ENCODE data around the gene COBLL1. TPM values are rescaled to one million over a fixed set of nuclear protein-coding genes. Genes with fewer than 3 reads are reported as not detected.

COBLL1 gene
- total RNA-seq, 1 experiment from 2014 or later, result 47.0 TPM

GRCh38 chr2:164662066-164662465 lies 179.6 kb downstream of the COBLL1 start:
- Mint-ChIP-seq H3K4me3 (ENCODE audit: unreplicated experiment) (no peak overlapping the region), H3K27me3 (ENCODE audit: insufficient read depth, unreplicated experiment) (no peaks in the 10 kb centered on the region), H3K9me3 (ENCODE audit: unreplicated experiment) (no peaks in the 10 kb centered on the region), H3K27ac (ENCODE audit: low read depth, unreplicated experiment) (no peak overlapping the region), H3K4me1 (ENCODE audit: insufficient read depth, unreplicated experiment) (no peaks in the 10 kb centered on the region), H3K36me3 (ENCODE audit: insufficient read depth, unreplicated experiment) (peaks cover 6% of the 10 kb centered on the region)
- TF ChIP-seq, protein P1, sequence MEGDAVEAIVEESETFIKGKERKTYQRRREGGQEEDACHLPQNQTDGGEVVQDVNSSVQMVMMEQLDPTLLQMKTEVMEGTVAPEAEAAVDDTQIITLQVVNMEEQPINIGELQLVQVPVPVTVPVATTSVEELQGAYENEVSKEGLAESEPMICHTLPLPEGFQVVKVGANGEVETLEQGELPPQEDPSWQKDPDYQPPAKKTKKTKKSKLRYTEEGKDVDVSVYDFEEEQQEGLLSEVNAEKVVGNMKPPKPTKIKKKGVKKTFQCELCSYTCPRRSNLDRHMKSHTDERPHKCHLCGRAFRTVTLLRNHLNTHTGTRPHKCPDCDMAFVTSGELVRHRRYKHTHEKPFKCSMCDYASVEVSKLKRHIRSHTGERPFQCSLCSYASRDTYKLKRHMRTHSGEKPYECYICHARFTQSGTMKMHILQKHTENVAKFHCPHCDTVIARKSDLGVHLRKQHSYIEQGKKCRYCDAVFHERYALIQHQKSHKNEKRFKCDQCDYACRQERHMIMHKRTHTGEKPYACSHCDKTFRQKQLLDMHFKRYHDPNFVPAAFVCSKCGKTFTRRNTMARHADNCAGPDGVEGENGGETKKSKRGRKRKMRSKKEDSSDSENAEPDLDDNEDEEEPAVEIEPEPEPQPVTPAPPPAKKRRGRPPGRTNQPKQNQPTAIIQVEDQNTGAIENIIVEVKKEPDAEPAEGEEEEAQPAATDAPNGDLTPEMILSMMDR (IDR thresholded peaks at IDR 0.05; ENCODE audit: unreplicated experiment), result no peak
- no TSS peak for BruUV-seq (replicated peaks)
- DNase-seq (ENCODE audit: unreplicated experiment), result no peak
- POLR2A ChIA-PET, result no interaction called here
- CTCF ChIA-PET, result no interaction called here
- intact Hi-C loops (cut with micrococcal nuclease), result no loop called here

GRCh38 chr2:164661349-164661748 lies 180.3 kb downstream of the COBLL1 start:
- Mint-ChIP-seq H3K4me1 (ENCODE audit: insufficient read depth, unreplicated experiment) (no peaks in the 10 kb centered on the region), H3K36me3 (ENCODE audit: insufficient read depth, unreplicated experiment) (peaks cover 6% of the 10 kb centered on the region), H3K9me3 (ENCODE audit: unreplicated experiment) (no peaks in the 10 kb centered on the region), H3K27ac (ENCODE audit: low read depth, unreplicated experiment) (no peak overlapping the region), H3K27me3 (ENCODE audit: insufficient read depth, unreplicated experiment) (no peaks in the 10 kb centered on the region), H3K4me3 (ENCODE audit: unreplicated experiment) (no peak overlapping the region)
- TF ChIP-seq, protein P1 (IDR thresholded peaks at IDR 0.05; ENCODE audit: unreplicated experiment), result no peak
- peak; percentile 54 for DNase-seq (ENCODE audit: unreplicated experiment)
- no TSS peak for BruUV-seq (replicated peaks)
- POLR2A ChIA-PET, result interaction anchor here (0.8 to 1.1 kb wide), 4 partner anchors 22 to 59 kb away, joined by 3 to 4 read pairs (median 4); no protein-coding TSS in a partner anchor
- intact Hi-C loops (cut with micrococcal nuclease), result no loop called here
- CTCF ChIA-PET, result no interaction called here

DNA sequence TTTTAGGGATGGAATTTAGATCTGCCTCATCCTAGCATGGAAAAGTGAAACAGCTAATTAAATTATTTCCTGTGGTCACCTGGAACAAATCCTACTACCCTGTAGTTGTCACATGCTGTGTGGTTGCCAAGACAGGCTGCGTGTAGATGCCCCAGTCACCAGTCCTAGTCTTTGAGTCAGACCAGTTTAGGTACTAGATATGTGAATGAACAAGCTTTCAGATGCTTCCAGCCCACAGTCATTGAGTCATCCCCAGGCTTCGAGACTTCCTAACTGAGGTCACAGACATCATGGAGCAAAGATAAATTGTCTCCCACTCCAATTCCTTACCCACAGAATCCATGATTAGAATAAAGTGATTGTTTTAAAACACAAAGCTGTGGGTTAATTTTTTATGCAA lies 184.5 kb downstream of the COBLL1 start:
- Mint-ChIP-seq H3K27me3 (ENCODE audit: insufficient read depth, unreplicated experiment) (no peaks in the 10 kb centered on the region), H3K4me3 (ENCODE audit: unreplicated experiment) (no peak overlapping the region), H3K9me3 (ENCODE audit: unreplicated experiment) (no peaks in the 10 kb centered on the region), H3K27ac (ENCODE audit: low read depth, unreplicated experiment) (peak overlapping the region; percentile 16), H3K4me1 (ENCODE audit: insufficient read depth, unreplicated experiment) (no peaks in the 10 kb centered on the region), H3K36me3 (ENCODE audit: insufficient read depth, unreplicated experiment) (no peaks in the 10 kb centered on the region)
- no TSS peak for BruUV-seq (replicated peaks)
- CTCF ChIA-PET, result interaction anchor here (0.6 to 1.7 kb wide), 4 partner anchors 35 to 927 kb away, joined by 3 to 4 read pairs (median 4); no protein-coding TSS in a partner anchor
- TF ChIP-seq, protein P1 (IDR thresholded peaks at IDR 0.05; ENCODE audit: unreplicated experiment), result no peak
- intact Hi-C loops (cut with micrococcal nuclease), result no loop called here
- peak; percentile 52 for DNase-seq (ENCODE audit: unreplicated experiment)
- POLR2A ChIA-PET, result interaction anchor here (0.6 to 0.8 kb wide), 2 partner anchors 16 to 38 kb away, joined by 3 read pairs; no protein-coding TSS in a partner anchor

GRCh38 chr2:164655750-164656149 lies 185.9 kb downstream of the COBLL1 start:
- H3K4me1 Mint-ChIP-seq (ENCODE audit: insufficient read depth, unreplicated experiment), result no peaks in the 10 kb centered on the region
- no peak overlapping the region for H3K27ac Mint-ChIP-seq (ENCODE audit: low read depth, unreplicated experiment)
- CTCF ChIA-PET, result interaction anchor here (0.6 to 1.7 kb wide), 3 partner anchors 11 to 362 kb away, joined by 3 to 4 read pairs (median 4); no protein-coding TSS in a partner anchor
- no peaks in the 10 kb centered on the region for H3K36me3 Mint-ChIP-seq (ENCODE audit: insufficient read depth, unreplicated experiment)
- no peaks in the 10 kb centered on the region for H3K27me3 Mint-ChIP-seq (ENCODE audit: insufficient read depth, unreplicated experiment)
- H3K9me3 Mint-ChIP-seq (ENCODE audit: unreplicated experiment), result peaks cover 6% of the 10 kb centered on the region
- H3K4me3 Mint-ChIP-seq (ENCODE audit: unreplicated experiment), result no peak overlapping the region
- TF ChIP-seq, protein P1 (IDR thresholded peaks at IDR 0.05; ENCODE audit: unreplicated experiment), result no peak
- no TSS peak for BruUV-seq (replicated peaks)
- DNase-seq (ENCODE audit: unreplicated experiment), result peak; percentile 38
- intact Hi-C loops (cut with micrococcal nuclease), result loop anchor here (1.0 kb wide), 1 partner anchor 95 kb away; no protein-coding TSS in a partner anchor
- POLR2A ChIA-PET, result interaction anchor here (1.0 kb wide), 1 partner anchor 10 kb away, joined by 4 read pairs; no protein-coding TSS in a partner anchor

Data from MCF 10A (cell line).